Fibroblast of skin of left quadriceps (primary cell): ENCODE measurements around the gene KDSR.
A peak's percentile ranks its signal among the peaks of the same experiment; 100 is the strongest.
"Not testable (repeated sequence)": the region's sequence is repeated elsewhere in the genome, so short reads cannot be mapped to it uniquely, and the experiment has no call there.

Source experiments
- DNase-seq, 2 experiments: peaks; one replicate each; pipeline ENCODE4 v3.0.0-alpha.2; 2013; ENCODE audit warnings: low read depth in 2 of 2

KDSR gene

GRCh38 chr18:63366213-63367052, 573 bp downstream of the KDSR start:
- no peak for DNase-seq

- DNase-seq: no peak
These were observed 1.2 kb downstream of the KDSR start for GRCh38 chr18:63365876-63366212.

- no peak for DNase-seq
These were observed 3.1 kb downstream of the KDSR start for GRCh38 chr18:63363951-63364350.

GRCh38 chr18:63363420-63363819, 3.6 kb downstream of the KDSR start:
- not testable (repeated sequence) for DNase-seq

- no peak for DNase-seq
These were observed 10.6 kb downstream of the KDSR start for GRCh38 chr18:63356272-63356896.

- DNase-seq: no peak
These were observed 16.8 kb downstream of the KDSR start for GRCh38 chr18:63350230-63350629.

GRCh38 chr18:63348508-63349136, 18.4 kb downstream of the KDSR start:
- DNase-seq: no peak

GRCh38 chr18:63346480-63347183, 20.4 kb downstream of the KDSR start:
- no peak for DNase-seq

GRCh38 chr18:63346031-63346430, 21.0 kb downstream of the KDSR start:
- DNase-seq: no peak

GRCh38 chr18:63344918-63345317, 22.1 kb downstream of the KDSR start:
- DNase-seq: no peak

GRCh38 chr18:63344263-63344662, 22.7 kb downstream of the KDSR start:
- DNase-seq: no peak

- no peak for DNase-seq
These were observed 24.8 kb downstream of the KDSR start for GRCh38 chr18:63342206-63342605.

- DNase-seq: no peak
These were observed 27.0 kb downstream of the KDSR start for GRCh38 chr18:63339920-63340484.

GRCh38 chr18:63336366-63337099, 30.5 kb downstream of the KDSR start:
- peak; percentile 92 to 93 for DNase-seq

GRCh38 chr18:63331105-63331504, 35.9 kb downstream of the KDSR start:
- no peak for DNase-seq

- DNase-seq: no peak
These were observed 37.4 kb downstream of the KDSR start for GRCh38 chr18:63329431-63330145.

GRCh38 chr18:63326011-63326410, 41.0 kb downstream of the KDSR start:
- DNase-seq: no peak

GRCh38 chr18:63325086-63325686, 41.8 kb downstream of the KDSR start:
- DNase-seq: no peak

- DNase-seq: no peak
These were observed 43.9 kb downstream of the KDSR start for GRCh38 chr18:63322908-63323634.

- no peak for DNase-seq
These were observed 44.8 kb downstream of the KDSR start for GRCh38 chr18:63322206-63322605.
